DOHH2 (cell line): ENCODE results near the gene ARL4A.

Experiments used
- CTCF ChIP-seq: fragments of 200-600 bp; sonication (generic); IDR thresholded peaks from one replicate; pipeline ENCODE4 v1.5.1; 2014; ENCODE audit warnings: antibody characterized with exemption, mild to moderate bottlenecking, low read depth, low read length; ENCODE audit not compliant: poor library complexity, severe bottlenecking
- EZH2phosphoT487 ChIP-seq: fragments of 200-600 bp; sonication (generic); IDR thresholded peaks from 2 replicates; pipeline ENCODE4 v1.6.1; 2017; ENCODE audit warnings: borderline replicate concordance, mild to moderate bottlenecking, antibody characterized with exemption, low read length, moderate library complexity, mixed read lengths

- TF ChIP-seq EZH2phosphoT487 (no peak), CTCF (no peak)
Measured at GRCh38 chr7:12653518-12653917, 33.9 kb upstream of the ARL4A start.
